Astrocyte (in vitro differentiated cells and primary cell): ENCODE data around the gene SLA2.

Source experiments
- CTCF ChIP-seq: IDR thresholded peaks from 2 replicates; pipeline ENCODE4 v1.5.1; 2011; ENCODE audit warnings: low read depth, mild to moderate bottlenecking, inconsistent platforms, low read length, moderate library complexity; ENCODE audit not compliant: insufficient read depth
- EZH2 ChIP-seq: IDR thresholded peaks from 2 replicates; pipeline ENCODE4 v1.6.1; 2012; ENCODE audit warnings: mild to moderate bottlenecking, low read length, inconsistent platforms; ENCODE audit not compliant: insufficient read depth

GRCh38 chr20:36642136-36642535 lies 3.9 kb downstream of the SLA2 start:
- TF ChIP-seq CTCF (no peak), EZH2 (no peak)
